NCI-H446 treated with DMSO at 0.1 percent for 48 hours (cell line): ENCODE results near the gene RNASE8.

Source experiments
- DNase-seq: peaks from one replicate; lab custom pipeline; 2025; lab: John Stamatoyannopoulos, UW

The RNASE8 gene

GRCh38 chr14:21106498-21107282, 49.1 kb downstream of the RNASE8 start:
- peak; percentile 52 for DNase-seq

GRCh38 chr14:21107283-21107800, 49.7 kb downstream of the RNASE8 start:
- no peak for DNase-seq
